ENCODE results near the gene CCDC106.

The CCDC106 gene

DNA sequence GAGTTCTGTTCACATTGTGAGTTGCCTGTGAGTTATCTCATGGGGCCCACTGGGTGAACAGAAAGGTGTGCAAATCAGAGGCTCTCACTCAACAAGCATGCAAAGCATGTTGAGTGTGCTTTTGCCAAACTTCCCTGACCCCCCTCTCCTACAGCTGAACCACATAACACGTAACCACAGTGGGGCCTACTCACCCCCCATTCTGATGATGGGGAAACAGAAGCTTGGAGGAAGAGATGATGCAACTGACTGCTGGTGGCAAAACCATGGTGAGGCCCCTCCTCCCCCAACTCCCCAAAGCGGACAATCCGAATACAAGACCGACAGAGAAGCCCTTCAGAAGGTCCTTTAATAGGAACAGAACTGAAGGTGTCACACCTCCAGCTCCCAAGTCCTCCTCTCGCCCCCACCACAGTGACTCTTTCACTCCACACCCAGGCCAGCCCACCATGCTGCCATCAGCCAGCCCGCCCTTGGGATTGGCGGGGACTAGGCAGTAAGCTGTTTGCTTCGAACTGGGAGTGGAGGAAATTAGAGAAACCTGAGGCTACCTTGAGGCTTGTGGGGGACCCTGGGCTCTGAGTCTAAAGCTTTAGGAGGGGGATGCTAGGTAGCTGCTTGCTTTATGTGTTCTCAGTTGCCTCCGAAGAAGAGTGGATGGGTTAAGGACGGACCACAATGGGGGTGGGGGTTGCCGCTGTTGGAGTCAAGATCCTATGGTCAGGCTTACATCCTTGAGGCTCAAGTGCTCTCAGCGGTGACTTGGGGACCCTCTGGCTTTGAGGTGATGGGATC, 27.4 kb upstream of the CCDC106 start:
- peak; percentile 78 for DNase-seq (ENCODE audit: low read depth)
- TF ChIP-seq, protein P1, sequence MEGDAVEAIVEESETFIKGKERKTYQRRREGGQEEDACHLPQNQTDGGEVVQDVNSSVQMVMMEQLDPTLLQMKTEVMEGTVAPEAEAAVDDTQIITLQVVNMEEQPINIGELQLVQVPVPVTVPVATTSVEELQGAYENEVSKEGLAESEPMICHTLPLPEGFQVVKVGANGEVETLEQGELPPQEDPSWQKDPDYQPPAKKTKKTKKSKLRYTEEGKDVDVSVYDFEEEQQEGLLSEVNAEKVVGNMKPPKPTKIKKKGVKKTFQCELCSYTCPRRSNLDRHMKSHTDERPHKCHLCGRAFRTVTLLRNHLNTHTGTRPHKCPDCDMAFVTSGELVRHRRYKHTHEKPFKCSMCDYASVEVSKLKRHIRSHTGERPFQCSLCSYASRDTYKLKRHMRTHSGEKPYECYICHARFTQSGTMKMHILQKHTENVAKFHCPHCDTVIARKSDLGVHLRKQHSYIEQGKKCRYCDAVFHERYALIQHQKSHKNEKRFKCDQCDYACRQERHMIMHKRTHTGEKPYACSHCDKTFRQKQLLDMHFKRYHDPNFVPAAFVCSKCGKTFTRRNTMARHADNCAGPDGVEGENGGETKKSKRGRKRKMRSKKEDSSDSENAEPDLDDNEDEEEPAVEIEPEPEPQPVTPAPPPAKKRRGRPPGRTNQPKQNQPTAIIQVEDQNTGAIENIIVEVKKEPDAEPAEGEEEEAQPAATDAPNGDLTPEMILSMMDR (conservative IDR thresholded peaks at IDR 0.05; ENCODE audit: low read length) = no peak
- no peak overlapping the region for H3K4me3 ChIP-seq (ENCODE audit: low read length)

DNA sequence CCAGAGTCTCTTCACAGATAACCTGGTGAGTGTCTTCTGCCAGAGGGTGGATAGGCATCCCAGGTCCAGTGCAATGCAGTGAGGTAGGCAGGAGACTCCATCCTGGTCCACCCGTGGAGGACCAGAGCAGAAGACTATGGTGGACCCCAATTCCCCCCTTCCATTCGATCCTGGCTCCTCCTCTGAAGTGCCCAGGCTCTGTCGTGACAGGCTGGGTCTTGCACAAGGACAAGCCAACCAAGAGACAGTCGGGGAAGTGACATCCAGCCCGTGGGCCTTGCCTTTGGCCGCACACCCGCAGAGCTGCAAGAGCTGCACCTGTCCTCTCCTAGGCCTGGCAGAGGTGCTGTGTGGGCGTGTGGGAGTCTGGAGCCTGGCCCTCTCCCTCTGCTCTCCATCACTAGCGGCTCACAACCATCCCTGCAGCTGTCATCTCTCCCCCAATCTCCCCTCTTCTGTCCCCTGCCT, 26.8 kb upstream of the CCDC106 start:
- TF ChIP-seq, protein P1 (conservative IDR thresholded peaks at IDR 0.05; ENCODE audit: low read length) = no peak
- no peak for DNase-seq (ENCODE audit: low read depth)
- no peak overlapping the region for H3K4me3 ChIP-seq (ENCODE audit: low read length)

DNA sequence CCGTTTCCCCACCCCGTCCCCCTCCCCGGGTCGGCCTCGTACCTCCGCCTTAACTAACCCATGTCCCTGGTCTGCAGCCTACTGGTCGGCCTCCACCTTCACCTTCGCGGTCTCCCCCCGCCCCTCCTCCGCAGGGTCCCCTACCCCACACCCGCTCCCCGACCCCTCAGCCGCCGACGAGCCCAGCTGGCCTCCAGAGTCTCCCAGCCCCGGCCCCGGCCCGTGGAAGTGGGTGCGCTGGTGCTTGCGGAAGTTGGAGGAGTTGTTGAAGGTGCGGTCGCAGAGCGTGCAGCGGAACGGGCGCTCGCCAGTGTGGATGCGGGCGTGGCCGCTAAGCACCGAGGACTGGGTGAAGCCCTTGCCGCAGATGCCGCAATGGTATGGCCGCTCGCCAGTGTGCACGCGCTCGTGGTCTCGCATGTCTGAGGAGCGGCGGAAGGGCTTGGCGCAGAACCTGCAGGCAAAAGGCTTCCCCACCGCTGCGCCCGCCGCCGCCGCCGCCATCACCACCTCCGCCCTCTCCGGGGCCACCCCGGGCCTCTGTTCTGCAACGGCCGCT, 26.3 kb upstream of the CCDC106 start:
- TF ChIP-seq, protein P1 (conservative IDR thresholded peaks at IDR 0.05; ENCODE audit: low read length) = no peak
- no peak overlapping the region for H3K4me3 ChIP-seq (ENCODE audit: low read length)
- DNase-seq (ENCODE audit: low read depth) = no peak

- no peak overlapping the region for H3K4me3 ChIP-seq (ENCODE audit: low read length)
- TF ChIP-seq, protein P1 (conservative IDR thresholded peaks at IDR 0.05; ENCODE audit: low read length) = no peak
- no peak for DNase-seq (ENCODE audit: low read depth)
These were observed 25.6 kb upstream of the CCDC106 start for GRCh38 chr19:55622242-55622969.

- TF ChIP-seq, protein P1 (conservative IDR thresholded peaks at IDR 0.05; ENCODE audit: low read length) = no peak
- DNase-seq (ENCODE audit: low read depth) = no peak
- no peak overlapping the region for H3K4me3 ChIP-seq (ENCODE audit: low read length)
These were observed 24.9 kb upstream of the CCDC106 start for GRCh38 chr19:55623130-55623529.

GRCh38 chr19:55623561-55623960, 24.5 kb upstream of the CCDC106 start:
- TF ChIP-seq, protein P1 (conservative IDR thresholded peaks at IDR 0.05; ENCODE audit: low read length) = no peak
- DNase-seq (ENCODE audit: low read depth) = no peak
- peak overlapping the region; percentile 40 for H3K4me3 ChIP-seq (ENCODE audit: low read length)

All from AG10803 (cell line).